DMS53 treated with DMSO at 0.1 percent for 48 hours (cell line): ENCODE results near the gene KRTAP26-1.

Experiments
- DNase-seq: peaks from one replicate; lab custom pipeline; 2025; ENCODE audit not compliant: unreplicated experiment; lab: John Stamatoyannopoulos, UW

The KRTAP26-1 gene

DNA sequence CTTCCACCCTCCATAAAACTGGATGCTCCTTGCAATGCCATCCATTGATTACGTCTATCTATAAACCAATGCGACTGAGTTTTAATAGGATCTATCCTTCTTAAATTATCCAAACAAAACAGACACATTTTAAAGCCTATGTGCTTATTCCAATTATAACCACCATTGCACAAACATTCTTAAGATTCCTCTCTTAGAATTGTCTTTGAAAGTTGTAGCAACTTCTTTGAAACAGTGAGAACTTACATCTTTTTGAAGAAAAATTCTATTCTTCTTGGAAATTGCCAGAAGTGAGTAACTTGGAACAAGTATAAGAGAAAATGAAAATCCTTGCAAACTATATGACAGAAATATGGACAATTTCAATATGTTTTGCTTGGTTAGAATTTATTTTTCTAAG is at the start of gene KRTAP26-1:
Gene KRTAP26-1, minus strand, starts transcription at position 101 of the 400 bp plus-strand sequence. CDS start 280 bp downstream, outside the sequence.
- DNase-seq: no peak

- DNase-seq: no peak
Measured at GRCh38 chr21:30355906-30356305, 35.8 kb upstream of the KRTAP26-1 start.

GRCh38 chr21:30354308-30355005 is 34.3 kb upstream of the KRTAP26-1 start:
- DNase-seq: no peak

- DNase-seq: no peak
Measured at GRCh38 chr21:30351534-30351933, 31.4 kb upstream of the KRTAP26-1 start.

DNA sequence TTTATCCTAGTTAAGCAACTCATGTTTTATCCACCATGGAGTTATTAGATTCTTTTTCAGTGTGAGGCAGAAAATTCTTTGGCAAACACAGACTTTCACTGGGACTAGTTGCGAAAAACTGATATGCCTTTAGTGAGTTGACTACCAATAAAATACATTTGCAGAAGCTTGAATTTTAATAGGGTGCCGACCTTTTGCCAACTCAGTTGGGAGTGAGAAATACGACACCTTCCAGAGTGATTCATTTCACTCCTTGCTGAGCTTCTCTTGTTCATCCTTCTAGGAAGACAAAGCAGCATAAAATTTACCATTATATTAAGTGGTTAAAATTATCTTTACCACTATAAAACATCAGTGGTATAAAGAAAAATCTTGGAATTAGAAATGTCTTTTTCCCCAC is 29.5 kb upstream of the KRTAP26-1 start:
- DNase-seq: no peak

DNA sequence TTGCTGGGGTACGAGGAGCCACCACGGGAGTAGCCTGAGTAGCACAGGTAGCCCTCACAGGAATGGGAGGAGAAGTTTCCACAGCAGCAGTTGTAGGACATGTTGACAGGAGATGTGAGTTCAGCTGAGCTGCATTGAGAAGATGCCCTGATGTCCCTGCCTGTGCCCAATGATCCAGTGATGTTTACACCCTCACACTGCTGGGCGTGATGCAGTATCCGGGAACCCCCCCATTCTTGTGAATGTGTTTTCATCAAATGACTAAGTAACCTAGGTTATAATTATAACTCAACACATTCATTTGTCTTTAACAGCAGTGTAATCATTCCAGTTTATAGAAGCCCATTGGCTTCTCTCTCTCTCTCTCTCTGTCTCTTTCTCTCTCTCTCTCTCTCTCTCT is 28.4 kb upstream of the KRTAP26-1 start, which contains the start of gene KRTAP23-1:
Gene KRTAP23-1, minus strand, starts transcription at position 101 of the 400 bp plus-strand sequence. Its CDS starts 0 bp downstream, at position 101.
- DNase-seq: no peak

DNA sequence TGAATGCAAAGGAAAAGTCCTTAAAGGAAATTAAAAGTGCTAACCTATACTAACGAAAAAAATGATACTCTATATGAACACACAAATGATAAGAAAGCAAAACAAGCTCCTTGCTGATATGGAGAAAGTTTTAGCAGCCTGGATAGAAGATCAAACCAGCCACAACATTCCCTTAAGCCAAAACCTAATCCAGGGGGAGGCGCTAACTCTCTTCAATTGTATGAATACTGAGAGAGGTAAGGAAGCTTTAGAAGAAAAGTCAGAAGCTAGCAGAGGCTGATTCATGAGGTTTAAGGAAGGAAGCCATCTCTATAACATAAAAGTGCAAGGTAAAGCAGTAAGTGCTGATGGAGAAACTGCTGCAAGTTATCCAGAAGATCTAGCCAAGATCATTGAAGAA is 24.9 kb upstream of the KRTAP26-1 start:
- DNase-seq: no peak

DNA sequence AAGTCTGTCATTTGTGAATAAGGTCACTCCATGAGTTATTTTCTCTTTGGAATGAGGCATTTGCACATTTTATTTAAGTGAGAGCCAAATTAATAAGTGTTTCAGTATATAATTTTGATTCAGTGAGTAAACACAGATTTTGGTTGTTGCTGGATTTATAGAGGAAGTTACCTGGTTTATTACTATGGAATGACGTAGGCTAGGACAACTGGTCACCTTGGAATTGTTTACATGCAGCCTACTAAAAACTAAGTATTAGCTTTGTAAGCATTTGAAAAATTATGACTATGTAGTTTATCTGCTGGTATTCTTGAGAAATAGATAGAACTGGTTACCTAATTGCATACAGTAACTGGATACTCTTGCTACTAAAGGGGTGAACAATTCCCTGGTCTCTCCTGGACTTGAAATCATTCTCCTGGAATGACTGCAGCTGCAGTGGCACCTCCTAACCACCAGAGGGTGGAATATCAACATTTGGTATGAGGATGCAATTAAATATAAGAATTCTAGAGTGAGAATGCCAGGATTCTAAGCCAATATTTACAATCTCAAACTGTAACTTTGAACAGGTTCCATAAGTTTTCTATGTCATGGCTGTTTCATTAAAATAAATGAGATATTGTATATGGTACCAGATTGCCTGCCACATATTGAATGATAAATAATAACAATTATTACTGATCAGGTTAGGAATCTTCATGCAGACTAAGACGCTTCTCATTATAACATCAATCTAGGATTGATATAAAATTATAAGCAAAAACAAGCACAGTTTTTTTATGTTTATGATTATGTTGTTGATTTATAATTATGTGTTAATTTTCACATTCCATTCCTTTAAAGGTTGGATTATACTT is 20.8 kb upstream of the KRTAP26-1 start:
- DNase-seq: peak; percentile 25

DNA sequence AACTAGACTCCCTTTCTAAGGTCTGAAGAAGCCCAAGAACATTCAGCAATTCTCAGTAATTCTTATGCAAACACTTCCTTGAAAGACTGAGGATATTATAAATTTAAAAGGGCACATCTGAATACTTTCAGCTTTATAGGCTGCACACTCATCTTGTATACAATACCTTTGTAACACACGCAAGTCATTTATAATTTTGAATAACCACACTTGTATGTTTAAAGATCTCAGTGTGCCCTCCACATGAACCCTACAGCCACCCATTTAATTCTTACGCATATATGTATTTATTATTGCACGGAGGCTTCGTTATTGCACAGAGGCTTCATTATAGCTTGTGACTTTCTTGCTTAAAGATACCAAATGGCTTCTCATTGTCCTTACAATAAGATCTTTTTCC is 18.6 kb upstream of the KRTAP26-1 start:
- DNase-seq: no peak

DNA sequence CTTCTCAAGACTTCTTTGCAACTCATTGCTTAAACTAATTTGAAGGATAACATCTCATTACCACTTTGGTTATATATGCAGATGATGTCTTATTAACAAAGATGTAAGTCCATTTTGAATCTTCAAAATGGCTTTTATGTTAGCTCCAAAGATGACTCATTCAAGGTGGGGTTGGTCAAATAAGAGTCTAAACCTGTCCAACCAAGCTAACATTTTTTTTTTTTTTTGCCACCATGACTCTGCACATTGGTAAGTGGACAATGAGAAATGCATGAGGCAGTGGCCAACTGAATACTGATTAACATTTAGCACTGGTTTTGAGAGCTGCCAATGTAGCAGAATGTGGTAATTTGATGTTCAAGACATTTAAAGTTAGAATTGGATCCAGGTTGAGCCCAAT is 17.7 kb upstream of the KRTAP26-1 start:
- DNase-seq: no peak

DNA sequence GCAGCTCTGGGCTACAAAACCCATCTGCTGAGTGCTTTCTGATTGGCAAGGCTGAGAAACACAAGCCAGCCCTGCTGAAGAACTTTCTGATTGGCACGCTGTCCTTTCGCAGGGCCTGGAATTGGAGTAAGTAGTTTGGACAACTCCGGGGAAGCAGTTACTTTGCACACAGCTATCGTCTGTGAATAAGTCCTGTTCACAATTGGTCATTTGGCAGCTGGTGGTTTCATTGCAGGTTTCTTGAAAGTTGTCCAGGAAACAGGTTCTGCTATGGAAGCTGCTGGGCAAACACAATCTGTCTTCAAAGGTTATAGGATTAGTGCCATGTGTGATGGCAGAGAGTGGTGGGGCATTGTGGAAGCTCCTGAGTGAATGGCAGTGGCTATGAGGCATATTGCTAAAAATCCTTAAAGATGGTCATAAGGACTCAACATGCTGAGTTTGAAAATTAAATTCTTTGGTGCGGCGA is 17.2 kb upstream of the KRTAP26-1 start, which contains the start of gene KRTAP27-1:
Gene KRTAP27-1, minus strand, starts transcription at position 419 of the 469 bp plus-strand sequence. Its CDS starts 26 bp downstream, at position 393.
- DNase-seq: no peak

- DNase-seq: no peak
Measured at GRCh38 chr21:30336596-30336995, 16.5 kb upstream of the KRTAP26-1 start.

DNA sequence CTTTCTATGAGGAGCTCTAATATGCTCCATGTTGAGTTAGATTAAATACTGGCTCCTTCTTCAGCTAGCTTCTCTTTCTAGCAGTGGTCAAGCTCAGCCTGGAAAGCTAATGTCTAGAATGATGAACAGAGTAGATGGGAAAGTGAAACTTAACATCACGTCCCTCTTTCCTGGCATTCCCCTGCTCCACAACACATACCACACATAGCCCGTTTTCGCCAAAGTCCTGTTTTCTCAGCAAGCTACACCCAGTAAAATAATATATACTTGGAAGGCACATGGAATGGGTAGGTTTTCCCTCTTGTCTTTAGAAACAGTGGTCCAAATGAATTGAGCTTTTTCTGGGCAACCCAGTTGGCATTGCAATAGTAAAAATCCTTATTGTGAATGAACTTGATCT is 13.6 kb upstream of the KRTAP26-1 start:
- no peak for DNase-seq

- no peak for DNase-seq
Measured at GRCh38 chr21:30332681-30333080, 12.6 kb upstream of the KRTAP26-1 start.

GRCh38 chr21:30329203-30329875 is 9.2 kb upstream of the KRTAP26-1 start:
- no peak for DNase-seq

DNA sequence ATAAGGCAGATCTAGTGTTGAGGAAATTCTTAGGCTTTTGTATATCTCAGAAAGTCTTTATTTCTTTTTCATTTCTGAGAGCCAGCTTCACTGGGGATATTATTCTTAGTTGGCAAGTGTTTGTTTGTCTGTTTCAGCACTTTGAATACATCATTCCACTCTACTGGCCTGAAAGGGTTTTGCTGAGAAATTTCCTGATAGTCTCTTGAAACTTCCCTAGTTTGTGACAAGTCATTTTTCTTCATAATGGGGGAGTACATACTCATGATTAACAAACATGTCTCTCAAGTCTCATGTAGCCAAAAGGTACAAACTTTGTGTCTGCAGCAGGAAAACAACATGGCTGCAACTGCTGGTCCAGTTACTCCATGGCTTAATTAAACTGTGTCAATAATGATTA is 6.3 kb upstream of the KRTAP26-1 start:
- no peak for DNase-seq

DNA sequence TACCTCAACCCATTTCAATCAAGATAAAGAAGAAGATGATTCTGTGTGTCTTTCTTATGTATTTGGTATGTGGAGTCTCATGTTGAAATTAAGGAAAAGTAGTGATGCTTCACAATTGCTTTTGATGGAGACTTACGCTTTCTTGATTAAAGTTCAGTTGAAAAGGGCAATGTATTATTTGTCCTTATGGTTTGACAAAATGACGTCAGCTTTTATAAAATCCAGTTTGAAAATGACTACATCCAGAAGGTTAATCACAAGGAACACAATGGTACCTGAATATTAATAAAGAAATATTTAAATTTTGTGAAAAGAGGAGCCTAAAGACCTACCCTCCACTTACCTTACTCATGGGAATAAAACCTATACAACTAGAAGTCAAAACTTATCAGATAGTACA is 4.4 kb downstream of the KRTAP26-1 start:
- DNase-seq: no peak

DNA sequence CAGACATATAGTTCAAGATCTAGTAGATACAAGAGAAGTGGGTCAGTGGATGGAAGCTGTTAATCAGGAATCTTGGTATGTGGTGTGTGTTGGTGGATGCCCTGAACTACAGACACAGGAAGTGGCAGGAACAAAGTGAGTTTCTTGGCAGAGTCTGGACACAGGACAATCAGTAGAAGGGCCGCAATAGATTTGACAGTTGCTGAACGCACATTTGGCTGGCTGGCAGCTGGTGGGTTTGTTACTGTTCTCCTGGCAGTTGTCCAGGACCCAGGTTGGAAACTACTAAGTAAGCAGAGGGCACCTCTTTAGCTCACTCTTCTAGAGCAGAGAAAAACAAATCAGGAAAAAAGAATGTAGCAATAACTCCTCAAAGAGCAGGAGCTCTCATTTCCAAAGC is 13.2 kb downstream of the KRTAP26-1 start:
- no peak for DNase-seq

DNA sequence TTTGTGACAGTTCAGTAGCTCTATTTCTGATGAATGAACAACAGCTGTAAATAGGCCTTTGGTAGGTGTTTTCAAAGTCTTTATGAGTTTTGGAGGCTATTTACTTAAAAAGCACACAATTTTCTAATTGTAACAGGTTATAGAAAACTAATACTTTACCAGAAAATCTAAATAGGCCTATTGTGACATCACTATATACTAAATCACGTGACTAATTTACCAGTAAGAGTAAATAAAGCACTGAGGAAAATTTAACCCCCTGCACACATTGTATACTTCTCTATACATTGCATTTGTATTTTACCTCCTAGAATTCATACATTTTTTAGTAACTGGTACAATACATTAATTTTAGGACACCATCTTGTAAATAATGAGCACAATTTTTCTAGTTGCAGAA is 15.0 kb downstream of the KRTAP26-1 start:
- no peak for DNase-seq

DNA sequence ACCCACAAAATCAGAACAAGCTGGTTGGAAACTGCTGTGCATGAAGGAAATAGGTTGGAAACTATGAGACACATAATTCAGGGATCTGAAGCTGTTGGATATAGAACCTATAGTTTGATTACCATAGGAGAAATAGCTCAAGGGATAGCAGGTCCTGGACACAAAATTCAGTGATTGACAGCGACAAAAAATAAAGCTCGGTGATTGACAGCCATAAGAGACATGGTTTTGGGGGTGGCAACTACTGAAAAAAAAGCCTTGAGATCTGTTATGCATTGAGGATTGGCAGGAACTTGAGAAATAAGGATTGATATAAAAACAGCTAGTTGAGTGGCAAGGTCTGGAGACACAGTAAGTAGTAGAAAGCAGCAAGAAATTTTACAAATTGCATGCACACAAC is 30.9 kb downstream of the KRTAP26-1 start, which contains the start of gene KRTAP25-1:
Gene KRTAP25-1, minus strand, starts transcription at position 300 of the 400 bp plus-strand sequence. Its CDS starts 24 bp downstream, at position 276.
- no peak for DNase-seq

DNA sequence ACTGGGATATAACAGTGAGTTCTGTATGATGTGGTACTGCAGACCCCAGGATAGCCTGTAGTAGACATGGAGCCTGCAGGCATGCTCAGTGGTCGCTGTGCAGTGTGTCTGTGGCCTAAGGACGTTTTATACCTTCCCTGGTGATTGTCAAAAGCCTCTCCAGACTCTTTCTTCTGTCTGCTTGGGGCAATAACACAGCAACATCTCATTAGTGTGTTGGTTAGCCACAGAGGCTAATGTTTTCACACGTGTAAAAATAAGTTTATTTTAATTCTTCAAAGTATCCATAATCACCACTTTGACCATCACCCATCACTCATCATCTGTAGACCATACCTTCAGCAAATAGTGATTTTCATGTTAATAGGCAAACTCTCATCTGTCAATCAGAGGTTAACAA is 37.3 kb downstream of the KRTAP26-1 start, which contains the start of gene KRTAP24-1:
Gene KRTAP24-1, minus strand, starts transcription at position 101 of the 400 bp plus-strand sequence. Its CDS starts 18 bp downstream, at position 83.
- no peak for DNase-seq
